ENCODE results near the gene BASP1. TPM values are rescaled to one million over a fixed set of nuclear protein-coding genes. Genes with fewer than 3 reads are reported as not detected.

Gene BASP1
- total and polyA plus RNA-seq, 2 experiments from 2014 or later, result 87.5 to 114 TPM

- Histone ChIP-seq H3K79me2 (replicated peaks; ENCODE audit: insufficient read depth) (peaks cover 94% of the 10 kb centered on the region), H4K20me1 (replicated peaks; ENCODE audit: insufficient read depth) (no peaks in the 10 kb centered on the region; the same call in 1 of the 2 replicates), H3K36me3 (ENCODE audit: insufficient read depth) (no peaks in the 10 kb centered on the region), H3K4me3 (no peak overlapping the region), H3K4me2 (no peak overlapping the region), H3K9me2 (ENCODE audit: insufficient read depth) (no peaks in the 10 kb centered on the region), H3K4me1 (ENCODE audit: insufficient read depth) (peaks cover 19% of the 10 kb centered on the region), H2AFZ (no peak overlapping the region), H3K27ac (ENCODE audit: low read depth) (no peak overlapping the region), H3K27me3 (ENCODE audit: insufficient read depth) (no peaks in the 10 kb centered on the region), H3F3A (replicated peaks; ENCODE audit: low read depth) (no peaks in the 10 kb centered on the region)
- no peak for TF ChIP-seq CREB1 (CRISPR knock-in tag; IDR thresholded peaks at IDR 0.05; ENCODE audit: low read depth)
- no peak for TF ChIP-seq STAT1 (IDR thresholded peaks at IDR 0.05; ENCODE audit: unreplicated experiment)
- TF ChIP-seq POLR2AphosphoS5 (IDR thresholded peaks at IDR 0.05; ENCODE audit: low read depth), result no peak
- DNase-seq (ENCODE audit: low spot score), result no peak
- no peak overlapping the region for H3K4me3 Mint-ChIP-seq
- no peak for ATAC-seq
- H3K9me3 Mint-ChIP-seq, result no peaks in the 10 kb centered on the region
- H3K4me1 Mint-ChIP-seq, result peaks cover 35% of the 10 kb centered on the region
- no peaks in the 10 kb centered on the region for H3K27me3 Mint-ChIP-seq (ENCODE audit: insufficient read depth, low read depth, poor library complexity)
- H3K27ac Mint-ChIP-seq, result no peak overlapping the region
- peaks cover 31% of the 10 kb centered on the region for H3K36me3 Mint-ChIP-seq (ENCODE audit: low read depth)
Observed at GRCh38 chr5:17265041-17265440, 47.6 kb downstream of the BASP1 start.

- Mint-ChIP-seq H3K9me3 (no peaks in the 10 kb centered on the region), H3K4me3 (no peak overlapping the region), H3K27ac (no peak overlapping the region; the same call in 1 of the 2 replicates), H3K36me3 (ENCODE audit: low read depth) (peaks cover 26% of the 10 kb centered on the region), H3K27me3 (ENCODE audit: insufficient read depth, low read depth, poor library complexity) (no peaks in the 10 kb centered on the region), H3K4me1 (peaks cover 23% of the 10 kb centered on the region)
- peaks cover 10% of the 10 kb centered on the region; the same call in 1 of the 2 replicates for H4K20me1 ChIP-seq (replicated peaks; ENCODE audit: insufficient read depth)
- no peaks in the 10 kb centered on the region for H3K36me3 ChIP-seq (ENCODE audit: insufficient read depth)
- no peaks in the 10 kb centered on the region for H3K27me3 ChIP-seq (ENCODE audit: insufficient read depth)
- H3K4me3 ChIP-seq, result no peak overlapping the region
- H2AFZ ChIP-seq, result no peak overlapping the region
- H3F3A ChIP-seq (replicated peaks; ENCODE audit: low read depth), result no peaks in the 10 kb centered on the region
- no peaks in the 10 kb centered on the region for H3K4me1 ChIP-seq (ENCODE audit: insufficient read depth)
- no peak for DNase-seq (ENCODE audit: low spot score)
- no peak overlapping the region for H3K27ac ChIP-seq (ENCODE audit: low read depth)
- H3K4me2 ChIP-seq, result no peak overlapping the region
- H3K9me2 ChIP-seq (ENCODE audit: insufficient read depth), result no peaks in the 10 kb centered on the region
- peaks cover 96% of the 10 kb centered on the region for H3K79me2 ChIP-seq (replicated peaks; ENCODE audit: insufficient read depth)
- ATAC-seq, result no peak
- TF ChIP-seq STAT1 (IDR thresholded peaks at IDR 0.05; ENCODE audit: unreplicated experiment), result no peak
- no peak for TF ChIP-seq JUNB (IDR thresholded peaks at IDR 0.05; ENCODE audit: unreplicated experiment)
- TF ChIP-seq ETS1 (IDR thresholded peaks at IDR 0.05), result no peak
- TF ChIP-seq EZH2 (IDR thresholded peaks at IDR 0.05; ENCODE audit: low read depth, unreplicated experiment), result no peak
- TF ChIP-seq EZH2phosphoT487 (IDR thresholded peaks at IDR 0.05; ENCODE audit: unreplicated experiment), result no peak
- no peak for TF ChIP-seq CREB1 (CRISPR knock-in tag; IDR thresholded peaks at IDR 0.05; ENCODE audit: low read depth)
- TF ChIP-seq ZNF331 (CRISPR knock-in tag; IDR thresholded peaks at IDR 0.05; ENCODE audit: low read depth), result no peak
- no peak for TF ChIP-seq NANOG (IDR thresholded peaks at IDR 0.05; ENCODE audit: borderline replicate concordance)
- TF ChIP-seq POLR2AphosphoS5 (IDR thresholded peaks at IDR 0.05; ENCODE audit: low read depth), result no peak
- TF ChIP-seq ZNF114 (CRISPR knock-in tag; IDR thresholded peaks at IDR 0.05), result no peak
- TF ChIP-seq REST (IDR thresholded peaks at IDR 0.05; ENCODE audit: unreplicated experiment), result no peak
- no peak for TF ChIP-seq CTCF (conservative IDR thresholded peaks at IDR 0.05; ENCODE audit: low read depth in 2 of 2)
Observed at GRCh38 chr5:17267106-17267505, 49.7 kb downstream of the BASP1 start.

All from GM23338 (cell line).